NCI-H748 (cell line): ENCODE measurements around the gene MDM2.
"Not testable (repeated sequence)": the region's sequence is repeated elsewhere in the genome, so short reads cannot be mapped to it uniquely, and the experiment has no call there.

ENCODE experiments used
- DNase-seq: peaks from one replicate; lab custom pipeline; 2025; ENCODE audit not compliant: unreplicated experiment; lab: John Stamatoyannopoulos, UW

The MDM2 gene

GRCh38 chr12:68785823-68786222 is 22.2 kb upstream of the MDM2 start:
- DNase-seq = no peak

DNA sequence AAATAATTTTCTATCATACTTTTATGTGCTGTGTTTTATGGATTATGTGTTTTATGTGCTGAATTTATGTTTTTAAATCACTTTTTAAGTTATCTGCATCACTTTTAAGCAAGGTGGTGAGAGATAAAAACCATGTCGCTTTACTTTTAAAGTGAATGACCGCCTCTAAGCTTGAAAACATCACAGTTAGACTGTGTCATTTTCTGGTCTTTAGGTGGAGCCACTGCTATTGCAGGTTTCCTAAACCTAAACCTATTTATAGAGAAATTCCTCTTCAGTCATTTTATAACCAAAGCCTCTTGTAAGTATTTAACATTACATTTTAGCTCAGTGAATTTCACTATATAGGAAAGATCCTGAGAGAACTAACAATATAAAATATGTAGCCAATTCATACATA is 21.0 kb upstream of the MDM2 start:
- no peak for DNase-seq

- DNase-seq = no peak
These were observed 19.3 kb upstream of the MDM2 start for GRCh38 chr12:68788554-68789143.

DNA sequence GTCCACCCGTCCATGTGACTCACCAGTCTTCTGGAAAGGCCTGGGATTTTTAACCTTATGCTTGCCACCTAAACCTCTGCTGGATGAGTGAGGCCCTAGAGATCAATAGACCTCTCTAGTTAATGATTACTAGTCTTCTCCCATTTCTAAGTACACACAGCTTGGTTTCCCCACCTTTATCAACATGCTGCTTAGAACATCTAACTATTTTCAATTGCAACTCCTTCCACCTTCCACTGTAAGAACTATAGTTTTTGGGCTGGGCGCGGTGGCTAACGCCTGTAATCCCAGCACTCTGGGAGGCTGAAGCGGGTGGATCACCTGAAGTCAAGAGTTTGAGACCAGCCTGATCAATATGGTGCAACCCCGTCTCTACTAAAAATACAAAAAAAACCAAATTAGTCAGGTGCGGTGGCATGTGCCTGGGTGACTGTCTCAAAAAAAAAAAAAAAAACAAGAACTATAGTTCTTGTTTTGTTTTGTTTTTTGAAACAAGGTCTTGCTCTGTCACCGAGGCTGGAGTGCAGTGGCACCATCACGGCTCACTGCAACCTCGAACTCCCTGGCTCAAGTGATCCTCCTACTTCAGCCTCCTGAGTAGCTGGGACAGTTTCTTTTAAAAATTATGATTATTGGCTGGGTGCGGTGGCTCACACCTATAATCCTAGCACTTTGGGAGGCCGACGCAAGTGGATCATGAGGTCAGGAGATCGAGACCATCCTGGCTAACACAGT is 18.7 kb upstream of the MDM2 start:
- no peak for DNase-seq

- DNase-seq = no peak
These were observed 17.7 kb upstream of the MDM2 start for GRCh38 chr12:68790081-68790951.

GRCh38 chr12:68790952-68791234 is 17.1 kb upstream of the MDM2 start:
- no peak for DNase-seq

DNA sequence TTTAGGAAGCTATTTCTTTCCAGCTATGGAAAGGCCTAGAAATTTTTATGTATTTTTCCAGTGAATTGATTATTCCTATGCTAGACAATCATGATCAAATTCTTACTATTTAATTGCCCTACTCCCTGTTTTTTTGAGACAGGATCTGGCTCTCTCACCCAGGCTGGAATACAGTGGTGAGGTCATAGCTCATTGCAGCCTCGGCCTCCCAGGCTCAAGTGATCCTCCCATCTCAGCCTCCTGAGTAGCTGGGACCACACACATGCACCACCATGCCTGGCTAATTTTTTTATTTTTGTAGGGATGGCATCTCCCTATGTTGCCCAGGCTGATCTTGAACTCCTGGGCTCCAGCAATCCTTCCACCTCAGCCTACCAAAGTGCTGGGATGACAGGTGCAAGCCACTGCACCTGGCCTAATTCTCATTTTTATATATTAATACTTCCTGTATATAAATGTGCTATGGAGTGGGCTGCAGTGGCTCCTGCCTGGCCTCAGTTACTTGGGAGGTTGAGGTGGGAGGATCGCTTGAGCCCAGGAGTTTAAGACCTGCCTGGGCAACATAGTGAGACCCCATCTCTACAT is 16.0 kb upstream of the MDM2 start:
- no peak for DNase-seq

GRCh38 chr12:68792952-68793351 is 15.0 kb upstream of the MDM2 start:
- peak; percentile 18 for DNase-seq

- no peak for DNase-seq
These were observed 14.5 kb upstream of the MDM2 start for GRCh38 chr12:68793436-68793835.

- DNase-seq = no peak
These were observed 13.9 kb upstream of the MDM2 start for GRCh38 chr12:68793975-68794652.

DNA sequence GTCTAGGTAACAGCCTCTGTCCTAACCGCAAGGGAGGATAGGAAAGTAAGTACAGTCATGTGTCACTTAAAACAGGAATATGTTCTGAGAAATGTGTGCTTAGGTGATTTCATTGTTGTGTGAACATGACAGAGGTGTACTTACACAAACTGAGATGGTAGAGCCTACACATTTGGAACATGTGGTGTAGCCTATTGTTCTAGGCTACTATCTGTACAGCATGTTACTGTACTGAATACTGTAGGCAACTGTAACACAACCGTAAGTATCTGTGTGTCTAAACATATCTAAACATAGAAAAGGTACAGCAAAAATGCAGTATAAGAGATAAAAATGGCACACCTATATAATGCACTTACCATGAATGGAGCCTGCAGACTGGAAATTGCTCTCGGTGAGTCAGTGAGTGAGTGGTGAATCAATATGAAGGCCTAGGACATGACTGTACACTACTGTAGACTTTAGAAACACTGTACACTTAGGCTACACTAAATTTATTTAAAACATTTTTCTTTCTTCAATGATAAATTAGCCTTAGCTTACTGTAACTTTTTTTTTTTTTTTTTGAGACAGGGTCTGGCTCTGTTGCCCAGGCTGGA is 13.2 kb upstream of the MDM2 start:
- DNase-seq = no peak

- no peak for DNase-seq
These were observed 11.6 kb upstream of the MDM2 start for GRCh38 chr12:68796399-68796798.

GRCh38 chr12:68798882-68799234 is 9.1 kb upstream of the MDM2 start:
- DNase-seq = no peak

GRCh38 chr12:68800294-68800693 is 7.7 kb upstream of the MDM2 start:
- no peak for DNase-seq

GRCh38 chr12:68801124-68801523 is 6.9 kb upstream of the MDM2 start:
- DNase-seq = not testable (repeated sequence)

DNA sequence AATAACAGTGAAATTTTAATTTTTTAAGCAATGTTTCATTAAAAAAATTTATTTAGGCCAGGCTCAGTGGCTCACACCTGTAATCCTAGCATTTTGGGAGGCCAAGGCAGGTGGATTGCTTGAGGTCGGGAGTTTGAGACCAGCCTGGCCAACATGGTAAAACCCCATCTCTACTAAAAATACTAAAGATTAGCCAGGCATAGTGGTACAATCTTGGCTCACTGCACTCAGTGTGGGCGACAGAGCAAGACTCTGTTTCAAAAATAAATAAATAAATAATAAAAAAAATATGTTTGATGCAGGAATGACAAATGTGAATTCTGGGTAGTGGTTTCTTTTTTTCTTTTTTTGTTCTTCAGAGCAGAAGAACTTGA is 5.6 kb upstream of the MDM2 start:
- not testable (repeated sequence) for DNase-seq

- not testable (repeated sequence) for DNase-seq
These were observed 4.9 kb upstream of the MDM2 start for GRCh38 chr12:68802911-68803651.

GRCh38 chr12:68803948-68804656 is 3.9 kb upstream of the MDM2 start:
- DNase-seq = no peak

DNA sequence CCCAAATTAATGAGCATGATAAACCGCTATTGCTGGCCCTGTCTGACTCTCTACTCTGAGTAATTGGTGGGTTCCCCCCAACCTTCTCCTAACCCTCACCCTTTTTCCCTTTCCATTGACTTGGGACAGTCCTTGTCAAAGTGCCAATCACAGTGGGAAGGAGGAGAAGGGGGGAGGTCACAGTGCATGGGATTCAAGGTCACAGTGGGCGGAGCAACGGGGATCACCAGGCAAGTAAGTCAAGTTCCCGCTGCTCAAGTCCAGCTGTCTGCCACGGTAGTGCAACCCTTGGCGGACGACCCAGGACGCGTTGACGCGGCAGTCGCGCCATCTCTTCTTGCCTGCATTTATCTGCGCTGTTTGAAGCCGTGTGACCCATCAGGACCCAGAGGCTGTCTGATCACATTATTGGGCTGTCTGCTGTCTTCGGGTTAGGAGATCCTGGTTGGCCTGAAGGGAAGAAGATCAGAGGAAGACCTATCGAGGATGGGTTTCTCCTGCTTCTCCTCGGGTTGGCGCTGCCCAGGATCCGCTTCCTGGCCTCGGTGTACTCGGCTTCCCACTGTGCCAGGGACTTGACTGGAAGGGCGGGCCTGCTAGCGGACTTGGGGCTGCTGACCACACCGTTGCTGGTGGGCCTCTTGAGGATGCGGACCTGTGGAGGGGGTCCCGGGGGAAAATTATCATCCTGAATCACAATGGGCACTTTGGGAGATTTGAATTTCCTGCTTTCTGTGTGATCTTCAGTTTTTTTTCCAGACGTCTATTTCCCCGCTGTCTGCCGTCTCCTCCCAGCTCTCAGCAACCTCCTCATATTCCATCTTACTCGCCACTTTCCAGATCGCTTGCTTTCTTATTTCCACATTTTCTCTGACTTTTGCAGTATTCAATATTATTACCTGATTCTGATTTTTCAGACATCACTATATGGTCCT is 3.1 kb upstream of the MDM2 start:
- DNase-seq = no peak
